ENCODE measurements around the gene TINAG.

Gene TINAG

DNA sequence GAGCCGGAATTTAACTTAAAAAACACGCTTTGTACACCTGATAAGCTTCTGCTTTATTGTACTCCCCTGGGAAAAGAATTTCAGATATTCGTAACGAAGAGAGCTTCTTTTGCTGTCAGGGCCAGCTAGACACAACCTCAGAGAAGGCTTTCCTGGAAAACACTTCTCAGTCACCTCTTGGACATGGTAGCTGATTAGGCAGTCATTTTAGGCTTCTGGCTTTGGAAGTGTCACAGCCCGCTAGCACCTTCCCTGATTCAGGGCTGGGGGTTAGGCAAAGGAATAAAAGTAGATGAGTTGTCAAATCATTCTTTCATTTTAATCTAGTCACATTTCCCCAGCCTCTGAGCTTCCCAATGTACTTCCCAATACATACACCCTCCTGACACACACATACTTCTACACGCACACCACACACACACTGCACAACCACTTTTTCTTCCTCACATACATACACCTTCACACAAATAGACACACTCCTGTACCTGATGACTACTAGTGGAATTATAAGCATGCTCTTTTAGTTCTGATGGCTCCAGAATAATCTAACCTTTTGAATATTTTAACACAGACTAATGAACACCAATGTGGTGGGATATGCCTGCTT lies 34.9 kb upstream of the TINAG start:
- Histone ChIP-seq H3K4me3 (ENCODE audit: insufficient read length, low read depth) (no peak overlapping the region), H3K27me3 (ENCODE audit: insufficient read depth, insufficient read length) (no peaks in the 10 kb centered on the region), H3K36me3 (ENCODE audit: insufficient read depth, insufficient read length, low read length) (no peaks in the 10 kb centered on the region), H3K4me1 (ENCODE audit: insufficient read depth, insufficient read length) (no peaks in the 10 kb centered on the region), H3K9me3 (ENCODE audit: insufficient read depth, low read length) (no peaks in the 10 kb centered on the region), H3K9ac (ENCODE audit: insufficient read length, low read depth) (no peak overlapping the region)
- TF ChIP-seq YY1 (IDR thresholded peaks at IDR 0.05; ENCODE audit: insufficient read depth, insufficient read length) = no peak
- TF ChIP-seq ZNF274 (IDR thresholded peaks at IDR 0.05; ENCODE audit: low read depth, low read length) = no peak
- TF ChIP-seq SUZ12 (IDR thresholded peaks at IDR 0.05; ENCODE audit: extremely low read depth, insufficient read depth, insufficient read length) = no peak
- DNase-seq (ENCODE audit: low read depth, low spot score) = no peak

DNA sequence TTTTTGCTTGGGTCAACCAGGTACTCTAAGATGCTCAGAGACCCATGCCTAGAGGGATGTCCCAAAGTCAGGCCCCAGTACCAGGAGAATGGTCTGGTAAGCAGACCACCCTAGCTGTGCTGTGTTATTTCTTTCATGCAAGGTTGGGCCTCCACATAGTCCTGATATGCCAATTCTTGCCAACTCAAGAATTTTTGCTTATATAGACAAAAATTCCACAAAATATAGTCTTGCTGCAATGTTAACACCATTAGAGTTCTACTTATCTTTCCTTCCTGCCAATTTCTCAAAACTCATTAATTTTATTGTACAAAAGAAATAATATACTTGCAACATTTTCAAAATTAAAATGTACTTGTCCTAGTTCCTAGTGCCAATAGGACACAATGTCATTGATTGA lies 33.9 kb upstream of the TINAG start:
- no peak overlapping the region for H3K4me3 ChIP-seq (ENCODE audit: insufficient read length, low read depth)
- H3K36me3 ChIP-seq (ENCODE audit: insufficient read depth, insufficient read length, low read length) = no peaks in the 10 kb centered on the region
- H3K9me3 ChIP-seq (ENCODE audit: insufficient read depth, low read length) = no peaks in the 10 kb centered on the region
- no peak overlapping the region for H3K9ac ChIP-seq (ENCODE audit: insufficient read length, low read depth)
- H3K4me1 ChIP-seq (ENCODE audit: insufficient read depth, insufficient read length) = no peaks in the 10 kb centered on the region
- no peak for DNase-seq (ENCODE audit: low read depth, low spot score)
- TF ChIP-seq YY1 (IDR thresholded peaks at IDR 0.05; ENCODE audit: insufficient read depth, insufficient read length) = no peak
- TF ChIP-seq ZNF274 (IDR thresholded peaks at IDR 0.05; ENCODE audit: low read depth, low read length) = no peak
- no peak for TF ChIP-seq SUZ12 (IDR thresholded peaks at IDR 0.05; ENCODE audit: extremely low read depth, insufficient read depth, insufficient read length)
- no peaks in the 10 kb centered on the region for H3K27me3 ChIP-seq (ENCODE audit: insufficient read depth, insufficient read length)

DNA sequence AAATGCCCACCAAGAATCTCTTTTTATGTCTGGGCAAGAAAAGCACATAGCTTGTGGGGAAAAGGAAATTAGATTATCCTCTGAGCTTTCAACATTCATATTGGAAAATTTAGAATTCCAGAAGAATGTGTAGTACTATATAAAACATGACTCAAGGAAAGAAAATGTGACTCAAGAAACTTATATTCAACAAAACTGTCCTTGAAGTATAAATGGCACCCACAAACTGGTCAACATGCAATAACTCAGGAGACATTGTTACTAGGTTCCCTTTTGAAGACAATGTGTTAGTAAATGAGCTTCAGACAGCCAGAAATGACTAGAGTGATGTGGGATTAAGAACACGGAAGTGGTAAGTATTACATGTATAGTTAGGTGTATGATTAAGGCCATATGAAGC lies 26.1 kb upstream of the TINAG start:
- H3K9me3 ChIP-seq (ENCODE audit: insufficient read depth, low read length) = no peaks in the 10 kb centered on the region
- TF ChIP-seq YY1 (IDR thresholded peaks at IDR 0.05; ENCODE audit: insufficient read depth, insufficient read length) (no peak), ZNF274 (IDR thresholded peaks at IDR 0.05; ENCODE audit: low read depth, low read length) (no peak), SUZ12 (IDR thresholded peaks at IDR 0.05; ENCODE audit: extremely low read depth, insufficient read depth, insufficient read length) (no peak)
- H3K36me3 ChIP-seq (ENCODE audit: insufficient read depth, insufficient read length, low read length) = no peaks in the 10 kb centered on the region
- no peak overlapping the region for H3K9ac ChIP-seq (ENCODE audit: insufficient read length, low read depth)
- H3K4me1 ChIP-seq (ENCODE audit: insufficient read depth, insufficient read length) = no peaks in the 10 kb centered on the region
- no peak for DNase-seq (ENCODE audit: low read depth, low spot score)
- no peaks in the 10 kb centered on the region for H3K27me3 ChIP-seq (ENCODE audit: insufficient read depth, insufficient read length)
- no peak overlapping the region for H3K4me3 ChIP-seq (ENCODE audit: insufficient read length, low read depth)

DNA sequence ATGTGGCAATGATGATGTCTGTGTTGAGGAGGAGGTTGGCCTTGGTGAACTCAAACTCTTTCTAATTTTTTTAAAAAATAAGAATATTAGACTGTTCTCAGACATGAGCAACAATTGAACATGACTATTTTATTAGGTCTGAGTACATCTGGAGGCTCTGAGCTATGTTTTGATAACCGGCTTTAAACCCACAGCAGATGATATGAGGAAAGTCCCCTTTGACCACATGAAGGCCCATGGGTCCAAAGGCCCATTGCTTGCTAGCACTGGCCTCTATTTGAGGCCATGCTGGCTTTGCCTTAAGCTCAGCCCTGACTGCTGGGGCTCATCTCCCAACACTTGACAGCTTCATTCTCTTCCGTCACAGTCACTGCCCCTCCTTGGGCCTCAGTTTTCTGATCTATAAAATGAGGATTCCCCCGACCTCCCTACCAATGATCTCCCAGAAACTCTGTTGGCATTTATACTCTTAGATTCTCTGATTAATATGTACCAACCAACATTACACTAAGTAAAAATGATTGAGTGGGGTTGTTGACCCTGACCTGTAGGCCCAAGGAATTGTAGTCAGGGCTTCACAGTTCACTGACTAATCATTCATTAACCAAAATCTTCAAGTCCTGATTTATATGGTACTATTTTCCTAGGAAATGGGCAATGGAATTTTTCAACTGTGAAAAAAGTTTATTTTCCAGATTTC lies 23.9 kb upstream of the TINAG start:
- Histone ChIP-seq H3K9ac (ENCODE audit: insufficient read length, low read depth) (no peak overlapping the region), H3K36me3 (ENCODE audit: insufficient read depth, insufficient read length, low read length) (no peaks in the 10 kb centered on the region), H3K27me3 (ENCODE audit: insufficient read depth, insufficient read length) (no peaks in the 10 kb centered on the region), H3K4me3 (ENCODE audit: insufficient read length, low read depth) (no peak overlapping the region), H3K9me3 (ENCODE audit: insufficient read depth, low read length) (no peaks in the 10 kb centered on the region), H3K4me1 (ENCODE audit: insufficient read depth, insufficient read length) (no peaks in the 10 kb centered on the region)
- no peak for TF ChIP-seq ZNF274 (IDR thresholded peaks at IDR 0.05; ENCODE audit: low read depth, low read length)
- TF ChIP-seq YY1 (IDR thresholded peaks at IDR 0.05; ENCODE audit: insufficient read depth, insufficient read length) = no peak
- TF ChIP-seq SUZ12 (IDR thresholded peaks at IDR 0.05; ENCODE audit: extremely low read depth, insufficient read depth, insufficient read length) = no peak
- DNase-seq (ENCODE audit: low read depth, low spot score) = no peak

DNA sequence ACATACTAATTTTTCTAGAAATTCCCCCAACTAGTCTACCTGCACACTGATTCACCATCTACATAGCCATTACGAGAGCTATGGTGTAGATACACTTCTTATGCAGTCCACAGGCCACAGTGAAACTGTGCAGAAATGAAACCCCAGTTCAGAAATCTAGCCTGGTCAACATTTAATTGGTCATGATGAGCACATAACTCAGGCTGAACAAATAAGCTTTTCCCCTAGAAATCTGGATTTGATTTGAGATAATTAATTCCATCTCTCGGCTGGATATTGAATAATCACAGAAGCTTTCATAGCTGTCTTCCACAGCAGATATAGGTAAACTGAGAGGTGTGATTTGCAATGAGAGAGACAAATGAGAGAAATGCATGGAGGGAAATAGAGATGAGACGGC lies 22.6 kb upstream of the TINAG start:
- Histone ChIP-seq H3K27me3 (ENCODE audit: insufficient read depth, insufficient read length) (no peaks in the 10 kb centered on the region), H3K4me1 (ENCODE audit: insufficient read depth, insufficient read length) (no peaks in the 10 kb centered on the region), H3K9me3 (ENCODE audit: insufficient read depth, low read length) (no peaks in the 10 kb centered on the region), H3K9ac (ENCODE audit: insufficient read length, low read depth) (no peak overlapping the region), H3K36me3 (ENCODE audit: insufficient read depth, insufficient read length, low read length) (no peaks in the 10 kb centered on the region), H3K4me3 (ENCODE audit: insufficient read length, low read depth) (no peak overlapping the region)
- TF ChIP-seq ZNF274 (IDR thresholded peaks at IDR 0.05; ENCODE audit: low read depth, low read length) = no peak
- TF ChIP-seq SUZ12 (IDR thresholded peaks at IDR 0.05; ENCODE audit: extremely low read depth, insufficient read depth, insufficient read length) = no peak
- no peak for TF ChIP-seq YY1 (IDR thresholded peaks at IDR 0.05; ENCODE audit: insufficient read depth, insufficient read length)
- DNase-seq (ENCODE audit: low read depth, low spot score) = no peak

DNA sequence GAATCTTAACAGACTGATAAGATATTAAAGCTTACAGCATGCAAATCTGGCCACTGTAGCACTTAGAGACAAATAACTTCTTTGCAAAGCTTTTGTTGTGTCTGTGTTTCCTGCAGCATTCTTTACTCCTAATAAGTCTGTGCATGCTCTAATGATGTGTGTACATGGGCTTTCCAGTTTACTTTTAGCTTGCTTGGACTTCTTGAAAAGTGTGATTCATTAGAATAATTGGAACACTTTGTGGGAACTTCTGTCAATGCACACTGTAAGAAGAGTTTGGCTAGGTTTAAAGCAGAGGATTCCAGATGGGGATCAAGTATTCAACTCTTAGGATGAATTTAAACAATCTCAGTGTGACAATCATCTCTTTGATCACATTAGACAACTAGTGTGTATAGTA lies 22.1 kb upstream of the TINAG start:
- TF ChIP-seq SUZ12 (IDR thresholded peaks at IDR 0.05; ENCODE audit: extremely low read depth, insufficient read depth, insufficient read length) (no peak), ZNF274 (IDR thresholded peaks at IDR 0.05; ENCODE audit: low read depth, low read length) (no peak), YY1 (IDR thresholded peaks at IDR 0.05; ENCODE audit: insufficient read depth, insufficient read length) (no peak)
- no peaks in the 10 kb centered on the region for H3K27me3 ChIP-seq (ENCODE audit: insufficient read depth, insufficient read length)
- H3K9ac ChIP-seq (ENCODE audit: insufficient read length, low read depth) = no peak overlapping the region
- no peaks in the 10 kb centered on the region for H3K4me1 ChIP-seq (ENCODE audit: insufficient read depth, insufficient read length)
- H3K9me3 ChIP-seq (ENCODE audit: insufficient read depth, low read length) = no peaks in the 10 kb centered on the region
- H3K36me3 ChIP-seq (ENCODE audit: insufficient read depth, insufficient read length, low read length) = no peaks in the 10 kb centered on the region
- H3K4me3 ChIP-seq (ENCODE audit: insufficient read length, low read depth) = no peak overlapping the region
- DNase-seq (ENCODE audit: low read depth, low spot score) = no peak

DNA sequence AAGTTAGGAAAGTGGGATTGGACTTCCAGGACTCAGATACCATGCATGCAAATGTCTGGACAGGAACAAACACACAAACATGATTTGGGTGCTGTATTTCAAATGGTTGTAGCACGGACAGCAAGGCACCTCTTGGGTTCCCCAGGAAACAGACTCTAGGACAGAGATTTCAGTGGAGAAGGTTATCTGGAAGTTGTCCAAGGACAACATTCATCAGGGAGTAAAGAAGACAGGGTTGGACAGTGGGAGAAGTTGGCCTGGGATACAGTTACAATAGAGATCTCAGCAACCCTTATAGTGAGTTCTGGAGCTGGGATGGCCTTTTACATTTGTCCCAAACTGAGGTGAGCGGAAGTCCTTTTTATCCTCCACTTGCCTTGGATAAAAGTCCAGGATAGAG lies 19.8 kb upstream of the TINAG start:
- Histone ChIP-seq H3K9me3 (ENCODE audit: insufficient read depth, low read length) (no peaks in the 10 kb centered on the region), H3K4me1 (ENCODE audit: insufficient read depth, insufficient read length) (no peaks in the 10 kb centered on the region), H3K9ac (ENCODE audit: insufficient read length, low read depth) (no peak overlapping the region), H3K36me3 (ENCODE audit: insufficient read depth, insufficient read length, low read length) (no peaks in the 10 kb centered on the region), H3K27me3 (ENCODE audit: insufficient read depth, insufficient read length) (no peaks in the 10 kb centered on the region), H3K4me3 (ENCODE audit: insufficient read length, low read depth) (no peak overlapping the region)
- no peak for TF ChIP-seq ZNF274 (IDR thresholded peaks at IDR 0.05; ENCODE audit: low read depth, low read length)
- TF ChIP-seq YY1 (IDR thresholded peaks at IDR 0.05; ENCODE audit: insufficient read depth, insufficient read length) = no peak
- TF ChIP-seq SUZ12 (IDR thresholded peaks at IDR 0.05; ENCODE audit: extremely low read depth, insufficient read depth, insufficient read length) = no peak
- DNase-seq (ENCODE audit: low read depth, low spot score) = no peak
